Measurements from ENCODE around the gene CCDC9B. TPM values are rescaled to one million over a fixed set of nuclear protein-coding genes. Genes with fewer than 3 reads are reported as not detected.

CCDC9B gene
- total RNA-seq, 1 donor from 2014 or later, result 0.41 TPM

GRCh38 chr15:40346579-40347558 is 6.1 kb upstream of the CCDC9B start:
- H3K4me1 Mint-ChIP-seq (ENCODE audit: low read depth), result no peaks in the 10 kb centered on the region
- H3K27ac Mint-ChIP-seq, result no peak overlapping the region
- no peaks in the 10 kb centered on the region for H3K36me3 Mint-ChIP-seq (ENCODE audit: low read depth)
- no peak overlapping the region for H3K4me3 Mint-ChIP-seq (ENCODE audit: low read depth)
- no peak for DNase-seq (ENCODE audit: low spot score)
- H3K9me3 Mint-ChIP-seq, result no peaks in the 10 kb centered on the region
- intact Hi-C loops (cut with micrococcal nuclease), result no loop called here
- H3K27me3 Mint-ChIP-seq (ENCODE audit: low read depth), result no peaks in the 10 kb centered on the region

GRCh38 chr15:40345867-40346578 is 5.3 kb upstream of the CCDC9B start:
- intact Hi-C loops (cut with micrococcal nuclease), result no loop called here
- H3K27ac Mint-ChIP-seq, result no peak overlapping the region
- no peaks in the 10 kb centered on the region for H3K27me3 Mint-ChIP-seq (ENCODE audit: low read depth)
- no peaks in the 10 kb centered on the region for H3K9me3 Mint-ChIP-seq
- H3K4me3 Mint-ChIP-seq (ENCODE audit: low read depth), result no peak overlapping the region
- H3K4me1 Mint-ChIP-seq (ENCODE audit: low read depth), result no peaks in the 10 kb centered on the region
- H3K36me3 Mint-ChIP-seq (ENCODE audit: low read depth), result no peaks in the 10 kb centered on the region
- DNase-seq (ENCODE audit: low spot score), result no peak

- no peak overlapping the region for H3K27ac Mint-ChIP-seq
- H3K27me3 Mint-ChIP-seq (ENCODE audit: low read depth), result no peaks in the 10 kb centered on the region
- no peaks in the 10 kb centered on the region for H3K36me3 Mint-ChIP-seq (ENCODE audit: low read depth)
- DNase-seq (ENCODE audit: low spot score), result no peak
- H3K4me3 Mint-ChIP-seq (ENCODE audit: low read depth), result no peak overlapping the region
- H3K4me1 Mint-ChIP-seq (ENCODE audit: low read depth), result no peaks in the 10 kb centered on the region
- intact Hi-C loops (cut with micrococcal nuclease), result no loop called here
- no peaks in the 10 kb centered on the region for H3K9me3 Mint-ChIP-seq
These were observed 4.6 kb upstream of the CCDC9B start for GRCh38 chr15:40345225-40345866.

GRCh38 chr15:40344631-40345120 is 3.9 kb upstream of the CCDC9B start:
- H3K36me3 Mint-ChIP-seq (ENCODE audit: low read depth), result no peaks in the 10 kb centered on the region
- H3K4me3 Mint-ChIP-seq (ENCODE audit: low read depth), result no peak overlapping the region
- intact Hi-C loops (cut with micrococcal nuclease), result loop anchor here (1.0 kb wide), 1 partner anchor 78 kb away; no protein-coding TSS in a partner anchor
- H3K9me3 Mint-ChIP-seq, result no peaks in the 10 kb centered on the region
- DNase-seq (ENCODE audit: low spot score), result peak; percentile 64
- no peak overlapping the region for H3K27ac Mint-ChIP-seq
- no peaks in the 10 kb centered on the region for H3K27me3 Mint-ChIP-seq (ENCODE audit: low read depth)
- H3K4me1 Mint-ChIP-seq (ENCODE audit: low read depth), result no peaks in the 10 kb centered on the region

- no peaks in the 10 kb centered on the region for H3K9me3 Mint-ChIP-seq
These were observed 3.5 kb upstream of the CCDC9B start for GRCh38 chr15:40344217-40344616.

GRCh38 chr15:40343512-40343911 is 2.8 kb upstream of the CCDC9B start:
- intact Hi-C loops (cut with micrococcal nuclease), result no loop called here
- Mint-ChIP-seq H3K4me1 (ENCODE audit: low read depth) (no peaks in the 10 kb centered on the region), H3K27ac (no peak overlapping the region)

More at GRCh38 chr15:40344217-40344616, 3.5 kb upstream of the CCDC9B start:
- Mint-ChIP-seq H3K4me3 (ENCODE audit: low read depth) (no peak overlapping the region), H3K27me3 (ENCODE audit: low read depth) (no peaks in the 10 kb centered on the region), H3K4me1 (ENCODE audit: low read depth) (no peaks in the 10 kb centered on the region), H3K36me3 (ENCODE audit: low read depth) (no peaks in the 10 kb centered on the region), H3K27ac (no peak overlapping the region)
- intact Hi-C loops (cut with micrococcal nuclease), result loop anchor here (1.0 kb wide), 1 partner anchor 78 kb away; no protein-coding TSS in a partner anchor
- no peak for DNase-seq (ENCODE audit: low spot score)

GRCh38 chr15:40342416-40343320 is 1.9 kb upstream of the CCDC9B start:
- Mint-ChIP-seq H3K4me3 (ENCODE audit: low read depth) (no peak overlapping the region), H3K4me1 (ENCODE audit: low read depth) (peaks cover 2% of the 10 kb centered on the region), H3K36me3 (ENCODE audit: low read depth) (no peaks in the 10 kb centered on the region), H3K27me3 (ENCODE audit: low read depth) (no peaks in the 10 kb centered on the region), H3K27ac (no peak overlapping the region), H3K9me3 (no peaks in the 10 kb centered on the region)
- no peak for DNase-seq (ENCODE audit: low spot score)
- intact Hi-C loops (cut with micrococcal nuclease), result no loop called here

More at GRCh38 chr15:40343512-40343911, 2.8 kb upstream of the CCDC9B start:
- no peak for DNase-seq (ENCODE audit: low spot score)
- no peaks in the 10 kb centered on the region for H3K27me3 Mint-ChIP-seq (ENCODE audit: low read depth)
- no peak overlapping the region for H3K4me3 Mint-ChIP-seq (ENCODE audit: low read depth)
- no peaks in the 10 kb centered on the region for H3K36me3 Mint-ChIP-seq (ENCODE audit: low read depth)
- no peaks in the 10 kb centered on the region for H3K9me3 Mint-ChIP-seq

- Mint-ChIP-seq H3K4me3 (ENCODE audit: low read depth) (no peak overlapping the region), H3K27me3 (ENCODE audit: low read depth) (no peaks in the 10 kb centered on the region), H3K27ac (no peak overlapping the region), H3K4me1 (ENCODE audit: low read depth) (peaks cover 2% of the 10 kb centered on the region), H3K36me3 (ENCODE audit: low read depth) (no peaks in the 10 kb centered on the region), H3K9me3 (no peaks in the 10 kb centered on the region)
- no peak for DNase-seq (ENCODE audit: low spot score)
- intact Hi-C loops (cut with micrococcal nuclease), result no loop called here
These were observed 550 bp downstream of the CCDC9B start for GRCh38 chr15:40340038-40340739.

- intact Hi-C loops (cut with micrococcal nuclease), result no loop called here
- no peak overlapping the region for H3K4me3 Mint-ChIP-seq (ENCODE audit: low read depth)
- DNase-seq (ENCODE audit: low spot score), result no peak
- no peaks in the 10 kb centered on the region for H3K27me3 Mint-ChIP-seq (ENCODE audit: low read depth)
- no peak overlapping the region for H3K27ac Mint-ChIP-seq
- peaks cover 2% of the 10 kb centered on the region for H3K4me1 Mint-ChIP-seq (ENCODE audit: low read depth)
- H3K9me3 Mint-ChIP-seq, result no peaks in the 10 kb centered on the region
- H3K36me3 Mint-ChIP-seq (ENCODE audit: low read depth), result no peaks in the 10 kb centered on the region
These were observed 1.2 kb downstream of the CCDC9B start for GRCh38 chr15:40339621-40339945.

- intact Hi-C loops (cut with micrococcal nuclease), result loop anchor here (1.0 kb wide), 2 partner anchors 18 to 60 kb away; no protein-coding TSS in a partner anchor
- H3K9me3 Mint-ChIP-seq, result no peaks in the 10 kb centered on the region
- H3K36me3 Mint-ChIP-seq (ENCODE audit: low read depth), result no peaks in the 10 kb centered on the region
- no peak overlapping the region for H3K4me3 Mint-ChIP-seq (ENCODE audit: low read depth)
- H3K4me1 Mint-ChIP-seq (ENCODE audit: low read depth), result peaks cover 6% of the 10 kb centered on the region
- no peak for DNase-seq (ENCODE audit: low spot score)
- H3K27ac Mint-ChIP-seq, result no peak overlapping the region
- H3K27me3 Mint-ChIP-seq (ENCODE audit: low read depth), result no peaks in the 10 kb centered on the region
These were observed 1.7 kb downstream of the CCDC9B start for GRCh38 chr15:40338921-40339620.

GRCh38 chr15:40338041-40338657 is 2.6 kb downstream of the CCDC9B start:
- Mint-ChIP-seq H3K4me1 (ENCODE audit: low read depth) (peaks cover 10% of the 10 kb centered on the region), H3K4me3 (ENCODE audit: low read depth) (no peak overlapping the region), H3K27ac (no peak overlapping the region), H3K9me3 (no peaks in the 10 kb centered on the region), H3K36me3 (ENCODE audit: low read depth) (no peaks in the 10 kb centered on the region), H3K27me3 (ENCODE audit: low read depth) (no peaks in the 10 kb centered on the region)
- peak; percentile 69 for DNase-seq (ENCODE audit: low spot score)
- intact Hi-C loops (cut with micrococcal nuclease), result loop anchor here (1.0 kb wide), 2 partner anchors 17 to 59 kb away; no protein-coding TSS in a partner anchor

All from activated T-helper 2 cell treated with anti-CD3 and anti-CD28 coated beads, Interferon-gamma antibody, Interleukin-2, Interleukin-4, amounts not matched to agents 10 μg/mL and 5 μg/mL and 100 μg/mL, durations not matched to agents 14 hours and 24 hours and 36 hours (primary cell).